Lung (tissue), 12 donors: ENCODE data around the gene ADCY1. TPM values are rescaled to one million over a fixed set of nuclear protein-coding genes. Genes with fewer than 3 reads are reported as not detected.

Source experiments
- ATAC-seq: fragments of 200-7000 bp; cut with Tn5 transposase; one replicate; pipeline ENCODE4 v1.9.1; 2020; ENCODE audit warnings: moderate number of reproducible peaks; ENCODE audit not compliant: insufficient read depth, low FRiP score
- DNase-seq, 3 donors: peaks; one replicate each; pipeline ENCODE4 v3.0.0-alpha.2; 2013 to 2017
- H3K27ac ChIP-seq, 2 donors: one replicate each; pipeline ENCODE4 v1.5.1; 2013; ENCODE audit warnings: mild to moderate bottlenecking in 2 of 2, moderate library complexity in 2 of 2, control low read depth in 1 of 2, inconsistent platforms in 1 of 2, low read depth in 1 of 2, low read length in 1 of 2
- H3K27me3 ChIP-seq, 3 donors: one replicate each; pipeline ENCODE4 v1.5.1; 2013; ENCODE audit warnings: low read length in 2 of 3; ENCODE audit not compliant: control insufficient read depth in 3 of 3, insufficient read depth in 3 of 3
- H3K36me3 ChIP-seq, 4 donors: one replicate each; pipeline ENCODE4 v1.5.1; 2013; ENCODE audit warnings: low read length in 4 of 4, mild to moderate bottlenecking in 1 of 4, moderate library complexity in 1 of 4; ENCODE audit not compliant: control insufficient read depth in 4 of 4, insufficient read depth in 4 of 4
- H3K4me1 ChIP-seq, 5 donors: one replicate each; pipeline ENCODE4 v1.5.1; 2013; ENCODE audit warnings: low read length in 5 of 5, mild to moderate bottlenecking in 2 of 5, moderate library complexity in 1 of 5; ENCODE audit not compliant: control insufficient read depth in 5 of 5, insufficient read depth in 5 of 5
- H3K4me3 ChIP-seq: one replicate; pipeline ENCODE4 v1.5.1; 2013; ENCODE audit warnings: mild to moderate bottlenecking, control low read depth, moderate library complexity
- H3K9ac ChIP-seq, 2 donors: one replicate each; pipeline ENCODE4 v1.5.1; 2013; ENCODE audit warnings: low read length in 2 of 2, control low read depth in 1 of 2; ENCODE audit not compliant: insufficient read depth in 1 of 2
- H3K9me3 ChIP-seq, 4 donors: one replicate each; pipeline ENCODE4 v1.5.1; 2013; ENCODE audit warnings: low read length in 3 of 4, mild to moderate bottlenecking in 1 of 4, moderate library complexity in 1 of 4; ENCODE audit not compliant: control insufficient read depth in 4 of 4, insufficient read depth in 3 of 4
- CTCF ChIP-seq: IDR thresholded peaks from 2 replicates; pipeline ENCODE4 v1.5.1; 2012; ENCODE audit warnings: mild to moderate bottlenecking; ENCODE audit errors: control extremely low read depth, extremely low read depth
- WGBS, 2 donors: extraction: QIAGEN DNeasy Blood & Tissue Kit; methylation state at CpG; one replicate each; pipeline ENCODE4 v1.1.7; 2013; 5-methylcytosine and 5-hydroxymethylcytosine counted together
- polyA plus RNA-seq, 2 donors: library from polyadenylated mRNA; stranded (reverse); fragments of 200-250 nt; gene quantifications; one replicate each; pipeline ENCODE4 v1.2.1, GENCODE V29; 2013
- total RNA-seq, 2 donors: library from RNA; depleted of rRNA in 1 of 2; stranded (reverse); fragments of >200 nt in 1 of 2; gene quantifications; one replicate each; pipeline ENCODE4 v1.2.1, GENCODE V29; 2014 to 2021
- donor health status: control.
- donor health status: control.
- donor health status: Bipolar disorder and iron deficiency.
- donor health status: healthy.
- donor health status: DM: yes; HTN: yes; CAD: no.

The ADCY1 gene
- total and polyA plus RNA-seq, 4 donors, result 0.14 to 1.8 (median 0.28) TPM

GRCh38 chr7:45651540-45651939, 77.4 kb downstream of the ADCY1 start:
- peaks cover 0 to 9% (median 0%) of the 10 kb centered on the region in 5 donors for H3K4me1 ChIP-seq
- no peak overlapping the region for H3K27ac ChIP-seq
- no peak overlapping the region for H3K4me3 ChIP-seq
- 80 to 83% methylated on average over 6 of the region's 6 CpGs for WGBS, 2 donors
- no peaks in the 10 kb centered on the region for H3K27me3 ChIP-seq
- TF ChIP-seq CTCF, result no peak
- DNase-seq, result no peak
- H3K9ac ChIP-seq, result no peak overlapping the region
- no peaks in the 10 kb centered on the region for H3K9me3 ChIP-seq
- no peak for ATAC-seq
- no peaks in the 10 kb centered on the region for H3K36me3 ChIP-seq

GRCh38 chr7:45652630-45653029, 78.5 kb downstream of the ADCY1 start:
- Histone ChIP-seq H3K4me3 (no peak overlapping the region), H3K27ac (no peak overlapping the region), H3K9ac (no peak overlapping the region), H3K4me1 (peaks cover 0 to 4% (median 0%) of the 10 kb centered on the region in 5 donors), H3K36me3 (no peaks in the 10 kb centered on the region), H3K9me3 (no peaks in the 10 kb centered on the region), H3K27me3 (no peaks in the 10 kb centered on the region)
- DNase-seq (no peak), ATAC-seq (no peak)
- 92 to 93% methylated on average over 2 of the region's 2 CpGs for WGBS, 2 donors
- no peak for TF ChIP-seq CTCF

GRCh38 chr7:45653209-45653907, 79.2 kb downstream of the ADCY1 start:
- TF ChIP-seq CTCF, result no peak
- WGBS, 2 donors, result 76 to 88% methylated on average over 4 of the region's 4 CpGs
- peaks cover 0 to 4% (median 0%) of the 10 kb centered on the region in 5 donors for H3K4me1 ChIP-seq
- H3K9me3 ChIP-seq, result no peaks in the 10 kb centered on the region
- H3K27ac ChIP-seq, result no peak overlapping the region
- no peaks in the 10 kb centered on the region for H3K36me3 ChIP-seq
- H3K27me3 ChIP-seq, result no peaks in the 10 kb centered on the region
- DNase-seq (no peak), ATAC-seq (no peak)
- H3K4me3 ChIP-seq, result no peak overlapping the region
- no peak overlapping the region for H3K9ac ChIP-seq

GRCh38 chr7:45654341-45654740, 80.2 kb downstream of the ADCY1 start:
- ATAC-seq (no peak), DNase-seq (no peak)
- no peak overlapping the region for H3K9ac ChIP-seq
- WGBS, 2 donors, result 90 to 98% methylated on average over 5 of the region's 5 CpGs
- no peak for TF ChIP-seq CTCF
- H3K4me1 ChIP-seq, result peaks cover 0 to 4% (median 0%) of the 10 kb centered on the region in 5 donors
- no peak overlapping the region for H3K4me3 ChIP-seq
- H3K36me3 ChIP-seq, result no peaks in the 10 kb centered on the region
- H3K9me3 ChIP-seq, result no peaks in the 10 kb centered on the region
- H3K27me3 ChIP-seq, result no peaks in the 10 kb centered on the region
- no peak overlapping the region for H3K27ac ChIP-seq
